Astrocyte (in vitro differentiated cells and primary cell): ENCODE measurements around the gene ITGA8.

ENCODE experiments used
- CTCF ChIP-seq: IDR thresholded peaks from 2 replicates; pipeline ENCODE4 v1.5.1; 2011; ENCODE audit warnings: low read depth, mild to moderate bottlenecking, inconsistent platforms, low read length, moderate library complexity; ENCODE audit not compliant: insufficient read depth
- EZH2 ChIP-seq: IDR thresholded peaks from 2 replicates; pipeline ENCODE4 v1.6.1; 2012; ENCODE audit warnings: mild to moderate bottlenecking, low read length, inconsistent platforms; ENCODE audit not compliant: insufficient read depth

- TF ChIP-seq CTCF, result no peak
- no peak for TF ChIP-seq EZH2
Observed at GRCh38 chr10:15704581-15704968, 15.1 kb downstream of the ITGA8 start.
